GM19193 (cell line): ENCODE data around the gene BMPR1B.

Experiments
- POLR2A ChIP-seq: IDR thresholded peaks from 4 replicates; pipeline ENCODE4 v1.6.1; 2011; ENCODE audit not compliant: insufficient read depth, insufficient read length; ENCODE audit errors: extremely low read depth

The BMPR1B gene

DNA sequence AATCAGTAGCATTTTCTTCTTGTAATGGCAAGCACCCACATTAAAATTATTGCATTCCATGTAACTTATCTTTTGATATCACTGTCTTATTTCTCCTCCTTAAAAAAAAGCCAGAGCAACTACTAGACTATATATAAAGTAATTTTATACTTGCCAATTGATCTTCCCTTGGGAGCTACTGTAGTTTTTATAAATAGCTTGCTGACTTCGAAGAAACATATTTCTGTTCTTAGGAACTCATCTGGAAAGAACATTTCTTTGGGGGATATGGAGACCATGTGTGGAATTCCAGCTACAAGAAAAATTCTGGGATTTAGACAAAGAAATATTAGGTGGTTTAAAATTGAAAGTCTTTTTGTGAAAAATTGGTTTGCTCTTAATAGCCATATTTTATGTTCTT is 94.9 kb downstream of the BMPR1B start:
- no peak for TF ChIP-seq POLR2A

- no peak for TF ChIP-seq POLR2A
These were observed 98.3 kb downstream of the BMPR1B start for GRCh38 chr4:94856030-94856429.

DNA sequence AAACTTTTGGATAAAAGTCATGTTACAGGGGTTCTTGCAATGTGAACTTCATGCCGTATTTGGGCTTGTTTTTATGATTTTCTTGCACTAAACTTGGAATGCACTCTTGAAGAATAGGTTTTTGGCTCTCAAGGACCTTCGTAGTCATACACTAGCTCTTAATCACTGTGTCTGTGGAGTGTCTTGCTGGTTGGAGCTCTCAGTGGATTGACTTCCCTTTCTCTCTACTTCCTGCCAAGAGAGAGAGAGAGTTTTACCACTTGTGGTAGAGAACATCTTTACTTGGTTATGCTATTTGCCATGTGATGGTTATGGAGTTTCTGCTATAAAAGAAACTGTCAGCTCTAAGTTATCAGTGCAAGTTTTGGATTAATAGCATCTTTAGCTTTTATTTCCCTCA is 112.4 kb downstream of the BMPR1B start:
- no peak for TF ChIP-seq POLR2A

GRCh38 chr4:94871644-94872305 is 114.0 kb downstream of the BMPR1B start:
- no peak for TF ChIP-seq POLR2A

GRCh38 chr4:94877973-94878372 is 120.2 kb downstream of the BMPR1B start:
- TF ChIP-seq POLR2A, result no peak

DNA sequence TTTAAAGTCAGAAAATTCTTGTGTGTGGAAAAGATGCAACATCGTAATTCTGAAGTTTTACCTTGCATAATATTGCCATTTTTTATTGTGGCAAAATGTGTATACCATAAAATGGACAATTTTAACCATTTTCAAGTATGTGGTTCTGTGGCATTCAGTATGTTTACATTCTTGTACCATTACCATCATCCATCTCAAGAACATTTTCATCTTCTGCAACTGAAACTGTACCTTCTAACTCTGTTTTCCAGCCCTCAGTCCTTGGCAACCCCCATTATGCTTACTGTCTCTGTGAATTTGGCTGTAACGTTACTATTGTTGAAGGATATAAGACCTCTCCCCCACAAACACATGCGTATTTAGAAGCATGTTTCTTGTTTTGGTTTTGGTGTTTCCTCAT is 123.2 kb downstream of the BMPR1B start:
- no peak for TF ChIP-seq POLR2A

DNA sequence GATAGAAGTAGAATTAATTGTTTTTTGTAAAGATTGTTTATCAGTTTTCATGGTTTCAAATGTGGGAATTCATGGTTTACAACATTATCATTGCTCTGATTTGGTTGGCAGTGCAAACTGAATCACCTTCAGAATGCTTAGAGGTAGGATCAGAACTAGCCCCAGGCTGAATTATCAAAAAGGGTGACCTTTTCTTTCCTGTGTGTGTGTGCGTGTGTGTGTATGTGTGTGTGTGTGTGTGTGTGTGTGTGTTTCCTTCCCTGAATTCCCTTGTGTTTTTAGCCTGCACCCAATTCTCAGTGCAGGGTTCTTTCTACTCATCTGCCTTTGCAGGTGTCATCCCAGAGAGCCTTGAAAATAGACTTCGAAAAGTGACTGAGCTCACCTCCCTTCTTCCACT is 125.0 kb downstream of the BMPR1B start:
- no peak for TF ChIP-seq POLR2A

DNA sequence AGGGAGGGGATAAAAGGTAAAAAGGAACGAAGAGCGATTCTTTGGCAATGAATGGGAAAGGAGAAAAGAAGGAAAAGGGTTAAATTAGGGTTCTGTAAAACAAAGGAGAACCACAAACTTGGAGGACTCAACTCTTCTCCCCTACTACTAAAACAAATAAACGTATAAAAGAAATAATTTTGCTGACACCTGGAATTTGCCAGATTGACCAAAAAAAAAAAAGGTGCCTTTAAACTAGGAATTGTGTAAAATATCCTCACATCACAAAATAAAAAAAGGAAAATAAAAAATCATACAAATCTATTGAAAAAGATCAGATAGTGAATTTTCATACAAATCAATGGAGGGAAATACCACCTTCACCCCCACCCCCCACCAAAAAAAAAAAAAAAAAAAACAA is 129.3 kb downstream of the BMPR1B start:
- TF ChIP-seq POLR2A, result no peak

DNA sequence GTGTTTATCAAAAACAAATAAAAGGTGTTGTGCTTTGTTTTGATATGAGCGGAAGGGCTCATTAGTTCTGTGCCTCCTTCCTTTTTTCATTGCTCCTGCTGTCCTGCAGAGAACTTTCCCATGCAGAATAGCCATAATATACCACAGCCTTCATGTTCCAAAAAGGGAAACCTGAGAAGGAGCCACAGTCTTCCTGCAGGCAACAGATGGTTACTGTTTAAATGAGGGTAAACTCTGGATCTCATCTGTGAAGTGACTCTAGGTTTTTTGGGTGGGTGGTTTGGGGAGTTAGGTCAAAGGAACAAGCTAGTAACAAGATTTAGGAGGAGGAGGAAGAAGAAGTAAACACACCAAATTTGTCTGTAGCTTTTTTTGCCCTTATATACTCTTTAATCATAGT is 131.8 kb downstream of the BMPR1B start:
- no peak for TF ChIP-seq POLR2A

GRCh38 chr4:94889946-94890345 is 132.2 kb downstream of the BMPR1B start:
- TF ChIP-seq POLR2A, result no peak

- TF ChIP-seq POLR2A, result no peak
These were observed 132.8 kb downstream of the BMPR1B start for GRCh38 chr4:94890579-94890978.

DNA sequence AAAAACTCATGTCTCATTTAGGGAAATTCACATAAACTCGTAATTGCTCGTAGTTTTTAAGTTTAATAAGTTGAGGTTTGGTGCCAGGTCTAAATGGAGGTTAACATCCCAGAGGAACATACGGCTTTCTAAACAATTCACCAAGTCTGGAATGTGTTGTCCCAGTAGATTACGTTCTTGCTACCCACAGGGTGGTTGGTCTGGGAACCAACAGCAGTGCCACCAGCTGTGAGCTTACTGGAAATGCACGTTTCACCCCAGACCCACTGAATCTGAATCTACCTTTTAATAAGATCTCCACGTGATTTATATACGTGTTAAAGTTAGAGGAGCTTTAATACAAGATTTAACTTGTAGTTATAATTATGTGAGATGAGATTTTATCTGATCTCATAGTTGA is 134.3 kb downstream of the BMPR1B start:
- TF ChIP-seq POLR2A, result no peak

GRCh38 chr4:94895081-94895480 is 137.3 kb downstream of the BMPR1B start:
- no peak for TF ChIP-seq POLR2A

- TF ChIP-seq POLR2A, result no peak
These were observed 139.3 kb downstream of the BMPR1B start for GRCh38 chr4:94897023-94897422.

GRCh38 chr4:94905511-94905910 is 147.8 kb downstream of the BMPR1B start:
- no peak for TF ChIP-seq POLR2A

DNA sequence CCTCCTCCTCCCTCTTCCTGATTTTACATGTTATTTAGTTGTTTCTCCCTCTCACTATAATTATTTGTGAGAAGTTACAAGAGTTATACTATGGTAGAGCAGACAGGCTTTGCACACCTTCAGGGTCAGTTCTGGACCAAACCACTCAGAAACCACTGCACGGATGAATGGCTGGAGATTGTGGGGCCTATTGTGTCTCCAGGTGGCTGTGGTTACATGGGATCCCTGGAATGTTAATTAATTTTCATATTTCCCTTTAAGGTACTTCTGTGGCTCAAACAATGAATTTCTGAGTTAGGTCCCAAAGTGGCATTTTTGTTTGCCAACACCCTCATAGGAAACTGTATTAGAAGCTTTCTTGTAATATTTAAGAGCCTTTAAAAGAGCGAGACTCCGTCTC is 151.9 kb downstream of the BMPR1B start:
- TF ChIP-seq POLR2A, result no peak

DNA sequence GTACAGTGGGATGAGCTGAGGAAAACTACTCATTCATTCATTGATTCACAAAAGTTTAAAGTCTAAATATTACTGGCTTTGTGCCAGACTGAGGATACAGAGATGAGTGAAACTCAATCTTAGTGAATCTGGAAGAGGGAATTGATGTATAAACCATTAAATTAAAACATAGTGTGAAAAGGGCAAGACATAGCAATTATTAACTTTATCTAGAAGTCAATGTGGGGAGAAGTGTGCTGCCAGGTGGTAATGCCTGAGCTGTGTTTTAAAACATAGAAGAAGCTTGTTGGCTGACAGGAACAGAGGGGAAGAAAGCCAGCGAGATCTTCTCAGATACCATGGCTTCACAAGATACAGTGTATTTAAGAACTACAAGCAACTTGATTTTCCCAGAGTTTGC is 153.4 kb downstream of the BMPR1B start:
- TF ChIP-seq POLR2A, result no peak
